CD4-positive, CD25-positive, alpha-beta regulatory T cell (primary cell): ENCODE results near the gene SORBS1. TPM values are rescaled to one million over a fixed set of nuclear protein-coding genes. Genes with fewer than 3 reads are reported as not detected.

ENCODE experiments used
- ATAC-seq, 2 donors: fragments of 150-1000 bp; cut with Tn5 transposase; one replicate each; pipeline ENCODE4 v1.10.0; 2021; ENCODE audit warnings: low read depth in 2 of 2, moderate number of reproducible peaks in 2 of 2, moderate library complexity in 1 of 2
- DNase-seq, 3 donors: peaks; one replicate each; pipeline versions ENCODE4 v3.0.0 to v3.0.0-alpha.2; 2012 to 2022; ENCODE audit warnings: mixed read lengths in 1 of 3
- H3K27ac ChIP-seq: one replicate; pipeline ENCODE4 v1.7.0; 2013; ENCODE audit warnings: mild to moderate bottlenecking, low read length; ENCODE audit not compliant: insufficient read depth, poor library complexity, severe bottlenecking
- H3K27me3 ChIP-seq: one replicate; pipeline ENCODE4 v1.7.0; 2013; ENCODE audit warnings: low read length; ENCODE audit not compliant: control insufficient read depth, insufficient read depth
- H3K36me3 ChIP-seq: one replicate; pipeline ENCODE4 v1.7.0; 2013; ENCODE audit warnings: mild to moderate bottlenecking, low read length, moderate library complexity; ENCODE audit not compliant: control insufficient read depth, insufficient read depth
- H3K4me1 ChIP-seq: 2 replicates; pipeline ENCODE4 v1.7.0; 2013; ENCODE audit warnings: mild to moderate bottlenecking, low read length; ENCODE audit not compliant: insufficient read depth, control insufficient read depth, poor library complexity, severe bottlenecking
- H3K4me3 ChIP-seq: one replicate; pipeline ENCODE4 v1.7.0; 2013; ENCODE audit warnings: low read depth, mild to moderate bottlenecking, low read length, moderate library complexity
- H3K9me3 ChIP-seq, 2 experiments: 1 replicate in 1 of 2; 2 replicates in 1 of 2; pipeline ENCODE4 v1.7.0; 2013; ENCODE audit warnings: low read length in 2 of 2, mild to moderate bottlenecking in 1 of 2, moderate library complexity in 1 of 2; ENCODE audit not compliant: control insufficient read depth in 2 of 2
- H3K27ac Mint-ChIP-seq, 3 donors: one replicate each; pipeline ENCODE4 v1.8.0; 2020 to 2022; ENCODE audit warnings: mild to moderate bottlenecking in 3 of 3, mixed read lengths in 3 of 3, moderate library complexity in 2 of 3
- H3K27me3 Mint-ChIP-seq: one replicate; pipeline ENCODE4 v1.8.0; 2022; ENCODE audit warnings: mild to moderate bottlenecking, mixed read lengths
- H3K36me3 Mint-ChIP-seq: one replicate; pipeline ENCODE4 v1.8.0; 2020; ENCODE audit warnings: mixed read lengths
- H3K4me1 Mint-ChIP-seq, 4 donors: one replicate each; pipeline ENCODE4 v1.8.0; 2020 to 2022; ENCODE audit warnings: mixed read lengths in 4 of 4, mild to moderate bottlenecking in 1 of 4
- H3K4me3 Mint-ChIP-seq, 4 donors: one replicate each; pipeline ENCODE4 v1.8.0; 2020 to 2022; ENCODE audit warnings: mild to moderate bottlenecking in 4 of 4, mixed read lengths in 4 of 4, moderate library complexity in 3 of 4
- H3K9me3 Mint-ChIP-seq, 7 donors: one replicate each; pipeline ENCODE4 v1.8.0; 2020 to 2022; ENCODE audit warnings: mixed read lengths in 7 of 7, mild to moderate bottlenecking in 3 of 7, moderate library complexity in 2 of 7
- polyA plus RNA-seq, 4 donors: library from polyadenylated mRNA; unstranded; fragments of 300-500 nt; fragmentation: Illumina TruSeq; gene quantifications; one replicate each; pipeline ENCODE4 v1.2.3, GENCODE V29; 2021
- total RNA-seq: library from RNA; stranded (reverse); gene quantifications from one replicate; pipeline ENCODE4 v1.2.3, GENCODE V29; 2022

Gene SORBS1
- total and polyA plus RNA-seq, 5 donors from 2014 or later: 0.31 to 3.7 (median 0.38) TPM

GRCh38 chr10:95477175-95477520 is 84.0 kb downstream of the SORBS1 start:
- Histone ChIP-seq H3K9me3 (no peaks in the 10 kb centered on the region), H3K4me3 (no peak overlapping the region), H3K36me3 (no peaks in the 10 kb centered on the region), H3K4me1 (no peaks in the 10 kb centered on the region), H3K27ac (no peak overlapping the region), H3K27me3 (no peaks in the 10 kb centered on the region)
- no peak for DNase-seq
- H3K9me3 Mint-ChIP-seq: no peaks in the 10 kb centered on the region
- no peaks in the 10 kb centered on the region for H3K4me1 Mint-ChIP-seq
- H3K27me3 Mint-ChIP-seq: peaks cover 5% of the 10 kb centered on the region
- no peak overlapping the region for H3K4me3 Mint-ChIP-seq
- H3K36me3 Mint-ChIP-seq: no peaks in the 10 kb centered on the region
- no peak overlapping the region for H3K27ac Mint-ChIP-seq
- ATAC-seq: no peak

GRCh38 chr10:95476469-95477174 is 84.5 kb downstream of the SORBS1 start:
- no peaks in the 10 kb centered on the region for H3K36me3 ChIP-seq
- no peaks in the 10 kb centered on the region for H3K36me3 Mint-ChIP-seq
- no peaks in the 10 kb centered on the region for H3K9me3 ChIP-seq
- H3K27ac Mint-ChIP-seq: no peak overlapping the region
- no peak overlapping the region for H3K27ac ChIP-seq
- H3K4me3 ChIP-seq: no peak overlapping the region
- H3K4me1 ChIP-seq: no peaks in the 10 kb centered on the region
- DNase-seq (no peak), ATAC-seq (no peak)
- H3K4me1 Mint-ChIP-seq: no peaks in the 10 kb centered on the region
- no peak overlapping the region for H3K4me3 Mint-ChIP-seq
- H3K27me3 Mint-ChIP-seq: peaks cover 7% of the 10 kb centered on the region
- no peaks in the 10 kb centered on the region for H3K9me3 Mint-ChIP-seq
- H3K27me3 ChIP-seq: no peaks in the 10 kb centered on the region

- H3K4me1 ChIP-seq: no peaks in the 10 kb centered on the region
- ATAC-seq (no peak), DNase-seq (no peak)
- H3K27me3 ChIP-seq: no peaks in the 10 kb centered on the region
- no peaks in the 10 kb centered on the region for H3K36me3 ChIP-seq
- H3K27me3 Mint-ChIP-seq: peaks cover 11% of the 10 kb centered on the region
- H3K9me3 ChIP-seq: no peaks in the 10 kb centered on the region
- no peak overlapping the region for H3K4me3 Mint-ChIP-seq
- no peak overlapping the region for H3K27ac ChIP-seq
- H3K9me3 Mint-ChIP-seq: no peaks in the 10 kb centered on the region
- no peaks in the 10 kb centered on the region for H3K36me3 Mint-ChIP-seq
- H3K27ac Mint-ChIP-seq: no peak overlapping the region
- H3K4me3 ChIP-seq: no peak overlapping the region
- no peaks in the 10 kb centered on the region for H3K4me1 Mint-ChIP-seq
These were observed 85.2 kb downstream of the SORBS1 start for GRCh38 chr10:95475827-95476468.

DNA sequence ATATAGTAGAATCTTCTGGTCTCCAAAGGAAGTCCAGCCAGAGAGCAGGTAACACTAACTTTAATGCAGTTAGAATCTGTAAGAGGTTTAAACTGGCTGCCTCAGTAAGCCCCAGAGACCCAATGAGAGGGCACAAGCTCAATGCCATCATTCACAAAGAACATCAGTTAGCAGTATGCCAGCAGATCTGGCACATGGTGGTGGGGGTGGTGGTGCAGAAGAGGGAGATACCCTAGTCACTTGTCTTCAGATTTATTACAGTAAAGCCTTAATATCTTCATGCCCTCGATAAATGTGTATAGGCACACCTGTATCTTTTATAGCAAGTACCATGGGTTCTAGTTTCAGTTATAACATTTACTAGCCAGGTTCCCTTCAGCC is 86.2 kb downstream of the SORBS1 start:
- no peak for ATAC-seq
- H3K27ac ChIP-seq: no peak overlapping the region
- no peak overlapping the region for H3K27ac Mint-ChIP-seq
- DNase-seq: no peak
- no peaks in the 10 kb centered on the region for H3K4me1 ChIP-seq
- H3K4me3 Mint-ChIP-seq: no peak overlapping the region
- H3K27me3 ChIP-seq: no peaks in the 10 kb centered on the region
- no peaks in the 10 kb centered on the region for H3K36me3 ChIP-seq
- H3K27me3 Mint-ChIP-seq: peaks cover 7% of the 10 kb centered on the region
- H3K9me3 ChIP-seq: no peaks in the 10 kb centered on the region
- no peaks in the 10 kb centered on the region for H3K4me1 Mint-ChIP-seq
- H3K9me3 Mint-ChIP-seq: no peaks in the 10 kb centered on the region
- no peaks in the 10 kb centered on the region for H3K36me3 Mint-ChIP-seq
- no peak overlapping the region for H3K4me3 ChIP-seq

DNA sequence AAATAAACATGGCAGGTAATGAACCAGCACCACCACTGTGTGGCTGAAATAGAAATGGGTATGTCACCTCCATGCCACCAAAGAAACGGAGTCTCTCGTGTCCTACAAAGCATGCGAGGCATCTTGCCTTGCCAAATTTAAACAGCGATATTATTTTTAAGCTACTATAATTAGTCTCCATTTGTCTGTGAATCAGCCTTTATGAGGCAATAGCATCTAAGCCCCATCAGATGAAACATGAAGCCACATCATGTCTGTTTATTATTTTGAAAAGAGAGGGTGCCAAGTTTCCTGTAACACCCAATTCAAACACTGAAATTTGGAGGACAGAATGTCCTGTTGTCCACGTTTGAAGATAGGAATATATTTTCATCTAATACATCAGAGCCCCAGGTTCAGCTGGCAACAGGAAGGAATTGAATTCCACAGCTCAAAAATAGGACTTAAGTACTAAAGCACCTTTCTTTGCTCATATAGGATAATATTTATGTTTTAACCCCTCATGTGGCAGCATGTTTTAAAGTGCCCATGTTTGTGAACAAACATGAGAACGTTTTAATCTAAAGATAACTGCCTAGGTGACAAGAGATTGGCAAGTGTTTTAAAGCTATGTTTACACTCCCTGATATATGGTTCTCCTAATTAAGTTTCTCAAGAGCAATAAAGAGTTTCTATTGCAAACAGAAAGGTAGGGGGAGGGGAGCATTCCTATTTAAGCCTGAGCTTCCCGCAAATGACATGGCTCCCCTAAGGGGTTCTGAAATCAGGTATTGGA is 86.8 kb downstream of the SORBS1 start:
- no peak for ATAC-seq
- Histone ChIP-seq H3K27ac (no peak overlapping the region), H3K4me3 (no peak overlapping the region), H3K27me3 (no peaks in the 10 kb centered on the region), H3K4me1 (no peaks in the 10 kb centered on the region), H3K9me3 (no peaks in the 10 kb centered on the region), H3K36me3 (no peaks in the 10 kb centered on the region)
- Mint-ChIP-seq H3K36me3 (no peaks in the 10 kb centered on the region), H3K9me3 (no peaks in the 10 kb centered on the region), H3K4me1 (no peaks in the 10 kb centered on the region), H3K27me3 (peaks cover 7% of the 10 kb centered on the region), H3K27ac (no peak overlapping the region), H3K4me3 (no peak overlapping the region)
- no peak for DNase-seq

- no peaks in the 10 kb centered on the region for H3K9me3 ChIP-seq
- Mint-ChIP-seq H3K4me3 (no peak overlapping the region), H3K4me1 (no peaks in the 10 kb centered on the region), H3K27ac (no peak overlapping the region), H3K27me3 (peaks cover 7% of the 10 kb centered on the region), H3K9me3 (peaks cover 0 to 3% (median 0%) of the 10 kb centered on the region in 7 donors), H3K36me3 (no peaks in the 10 kb centered on the region)
- H3K4me3 ChIP-seq: no peak overlapping the region
- no peak for ATAC-seq
- H3K27ac ChIP-seq: no peak overlapping the region
- H3K4me1 ChIP-seq: no peaks in the 10 kb centered on the region
- H3K36me3 ChIP-seq: no peaks in the 10 kb centered on the region
- no peak for DNase-seq
- no peaks in the 10 kb centered on the region for H3K27me3 ChIP-seq
These were observed 88.7 kb downstream of the SORBS1 start for GRCh38 chr10:95472304-95473088.

DNA sequence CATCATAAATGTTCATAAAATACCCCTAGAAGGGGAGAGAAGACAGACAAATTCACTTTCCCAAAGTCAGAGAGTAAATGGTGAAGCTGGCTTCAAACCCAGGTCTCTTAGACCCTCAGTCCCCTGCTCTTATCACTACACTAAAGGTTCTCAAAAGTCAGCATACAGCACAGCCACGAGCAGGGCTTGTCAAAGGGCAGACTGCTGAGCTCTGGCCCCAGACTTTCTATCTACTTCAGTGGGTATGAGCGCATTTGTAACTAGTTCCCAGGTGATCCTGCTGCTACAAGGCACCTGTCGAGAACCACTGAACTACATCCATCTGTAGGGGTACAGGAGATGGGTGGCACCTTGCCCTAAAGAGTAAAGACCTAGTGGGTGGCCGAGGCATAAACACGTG is 91.5 kb downstream of the SORBS1 start:
- Histone ChIP-seq H3K27me3 (no peaks in the 10 kb centered on the region), H3K36me3 (no peaks in the 10 kb centered on the region), H3K9me3 (no peaks in the 10 kb centered on the region), H3K27ac (no peak overlapping the region), H3K4me3 (no peak overlapping the region), H3K4me1 (no peaks in the 10 kb centered on the region)
- DNase-seq (no peak), ATAC-seq (no peak)
- Mint-ChIP-seq H3K4me1 (peaks cover 0 to 2% (median 0%) of the 10 kb centered on the region in 4 donors), H3K36me3 (no peaks in the 10 kb centered on the region), H3K27ac (peak overlapping the region in 1 of 3 donors; percentile 20), H3K27me3 (peaks cover 7% of the 10 kb centered on the region), H3K9me3 (peaks cover 0 to 3% (median 0%) of the 10 kb centered on the region in 7 donors), H3K4me3 (no peak overlapping the region)
